Measurements from ENCODE around the gene ZFP92.

The ZFP92 gene

GRCh38 chrX:153443476-153444332 lies 32.4 kb downstream of the ZFP92 start:
- no peaks in the 10 kb centered on the region for H4K20me1 ChIP-seq (ENCODE audit: low read depth, low read length)
- no peaks in the 10 kb centered on the region for H3K9me3 ChIP-seq (ENCODE audit: insufficient read depth, low read length)
- no peaks in the 10 kb centered on the region for H3K27me3 ChIP-seq (ENCODE audit: low read length)
- no peak overlapping the region for H3K4me2 ChIP-seq (ENCODE audit: low read depth, low read length, poor library complexity, severe bottlenecking)
- H3K36me3 ChIP-seq (ENCODE audit: low read length): no peaks in the 10 kb centered on the region
- no peak overlapping the region for H3K4me3 ChIP-seq (ENCODE audit: insufficient read depth, low read length, poor library complexity, severe bottlenecking)
- H2AFZ ChIP-seq (ENCODE audit: low read depth, low read length, severe bottlenecking): no peak overlapping the region
- no peak overlapping the region for H3K27ac ChIP-seq (ENCODE audit: low read depth, low read length)
- H3K9me2 ChIP-seq (replicated peaks; ENCODE audit: insufficient read depth, low read length): no peaks in the 10 kb centered on the region
- TF ChIP-seq CTCF (IDR thresholded peaks at IDR 0.05; ENCODE audit: insufficient read depth, low read length, poor library complexity, severe bottlenecking) (no peak), EZH2phosphoT487 (conservative IDR thresholded peaks at IDR 0.05; ENCODE audit: low read length) (no peak)
- no peaks in the 10 kb centered on the region for H3K79me2 ChIP-seq (ENCODE audit: insufficient read depth, low read length)
- no peaks in the 10 kb centered on the region for H3F3A ChIP-seq (ENCODE audit: insufficient read depth)
- no peak overlapping the region for H3K9ac ChIP-seq (ENCODE audit: low read length)

GRCh38 chrX:153444333-153445011 lies 33.2 kb downstream of the ZFP92 start:
- no peaks in the 10 kb centered on the region for H3K36me3 ChIP-seq (ENCODE audit: low read length)
- H3K27ac ChIP-seq (ENCODE audit: low read depth, low read length): no peak overlapping the region
- no peak overlapping the region for H3K9ac ChIP-seq (ENCODE audit: low read length)
- H3K4me2 ChIP-seq (ENCODE audit: low read depth, low read length, poor library complexity, severe bottlenecking): no peak overlapping the region
- no peak for TF ChIP-seq EZH2phosphoT487 (conservative IDR thresholded peaks at IDR 0.05; ENCODE audit: low read length)
- no peak for TF ChIP-seq CTCF (IDR thresholded peaks at IDR 0.05; ENCODE audit: insufficient read depth, low read length, poor library complexity, severe bottlenecking)
- H3K9me2 ChIP-seq (replicated peaks; ENCODE audit: insufficient read depth, low read length): no peaks in the 10 kb centered on the region
- H3K79me2 ChIP-seq (ENCODE audit: insufficient read depth, low read length): no peaks in the 10 kb centered on the region
- no peaks in the 10 kb centered on the region for H3K9me3 ChIP-seq (ENCODE audit: insufficient read depth, low read length)
- no peak overlapping the region for H3K4me3 ChIP-seq (ENCODE audit: insufficient read depth, low read length, poor library complexity, severe bottlenecking)
- H2AFZ ChIP-seq (ENCODE audit: low read depth, low read length, severe bottlenecking): no peak overlapping the region
- H3K27me3 ChIP-seq (ENCODE audit: low read length): no peaks in the 10 kb centered on the region
- H4K20me1 ChIP-seq (ENCODE audit: low read depth, low read length): no peaks in the 10 kb centered on the region
- H3F3A ChIP-seq (ENCODE audit: insufficient read depth): no peaks in the 10 kb centered on the region

- Histone ChIP-seq H3K9me2 (replicated peaks; ENCODE audit: insufficient read depth, low read length) (no peaks in the 10 kb centered on the region), H3K4me2 (ENCODE audit: low read depth, low read length, poor library complexity, severe bottlenecking) (no peak overlapping the region), H3K79me2 (ENCODE audit: insufficient read depth, low read length) (no peaks in the 10 kb centered on the region), H3K27ac (ENCODE audit: low read depth, low read length) (no peak overlapping the region), H3K4me3 (ENCODE audit: insufficient read depth, low read length, poor library complexity, severe bottlenecking) (no peak overlapping the region), H3K36me3 (ENCODE audit: low read length) (no peaks in the 10 kb centered on the region), H3F3A (ENCODE audit: insufficient read depth) (no peaks in the 10 kb centered on the region), H2AFZ (ENCODE audit: low read depth, low read length, severe bottlenecking) (no peak overlapping the region), H4K20me1 (ENCODE audit: low read depth, low read length) (no peaks in the 10 kb centered on the region), H3K9ac (ENCODE audit: low read length) (no peak overlapping the region), H3K27me3 (ENCODE audit: low read length) (no peaks in the 10 kb centered on the region), H3K9me3 (ENCODE audit: insufficient read depth, low read length) (no peaks in the 10 kb centered on the region)
- no peak for TF ChIP-seq CTCF (IDR thresholded peaks at IDR 0.05; ENCODE audit: insufficient read depth, low read length, poor library complexity, severe bottlenecking)
- TF ChIP-seq EZH2phosphoT487 (conservative IDR thresholded peaks at IDR 0.05; ENCODE audit: low read length): no peak
Observed at GRCh38 chrX:153445106-153445855, 34.0 kb downstream of the ZFP92 start.

Measured in SU-DHL-6 (cell line).